Fibroblast of lung (primary cell): Measurements from ENCODE around the gene RMND1. TPM values are rescaled to one million over a fixed set of nuclear protein-coding genes. Genes with fewer than 3 reads are reported as not detected.
A peak's percentile ranks its signal among the peaks of the same experiment; 100 is the strongest.

ENCODE experiments used
- DNase-seq, 2 donors: peaks; one replicate each; pipeline versions ENCODE4 v3.0.0 to v3.0.0-alpha.2; 2010; ENCODE audit warnings: low read depth in 2 of 2
- H2AFZ ChIP-seq: 2 replicates; pipeline ENCODE4 v1.5.1; 2012; ENCODE audit warnings: low read length, control low read depth, inconsistent platforms
- H3K27ac ChIP-seq: 2 replicates; pipeline ENCODE4 v1.5.1; 2011; ENCODE audit warnings: low read length, control low read depth; ENCODE audit not compliant: insufficient read depth
- H3K27me3 ChIP-seq: 2 replicates; pipeline ENCODE4 v1.5.1; 2011; ENCODE audit warnings: mild to moderate bottlenecking, low read length; ENCODE audit not compliant: control insufficient read depth, insufficient read depth
- H3K36me3 ChIP-seq: 2 replicates; pipeline ENCODE4 v1.5.1; 2011; ENCODE audit warnings: low read length; ENCODE audit not compliant: control insufficient read depth, insufficient read depth
- H3K4me1 ChIP-seq: 2 replicates; pipeline ENCODE4 v1.5.1; 2011; ENCODE audit warnings: low read length; ENCODE audit not compliant: control insufficient read depth, insufficient read depth; ENCODE audit errors: extremely low read depth
- H3K4me2 ChIP-seq: 2 replicates; pipeline ENCODE4 v1.5.1; 2011; ENCODE audit warnings: low read length, control low read depth; ENCODE audit not compliant: insufficient read depth; ENCODE audit errors: extremely low read depth
- H3K4me3 ChIP-seq, 4 experiments: fragments of 200-600 bp in 1 of 4; sonication (generic) in 1 of 4; replicated peaks in 1 of 4; 2 replicates each; pipeline ENCODE4 v1.5.1; 2011 to 2016; ENCODE audit warnings: low read length in 4 of 4, low read depth in 3 of 4, mild to moderate bottlenecking in 3 of 4, control low read depth in 2 of 4, inconsistent platforms in 1 of 4, mixed read lengths in 1 of 4; ENCODE audit not compliant: insufficient read depth in 1 of 4; ENCODE audit errors: control extremely low read depth in 1 of 4
- H3K79me2 ChIP-seq: 2 replicates; pipeline ENCODE4 v1.5.1; 2012; ENCODE audit warnings: mild to moderate bottlenecking, low read length, inconsistent platforms; ENCODE audit not compliant: control insufficient read depth, insufficient read depth
- H3K9ac ChIP-seq: 2 replicates; pipeline ENCODE4 v1.5.1; 2011; ENCODE audit warnings: mild to moderate bottlenecking, low read length, control low read depth; ENCODE audit not compliant: insufficient read depth
- H3K9me3 ChIP-seq: 2 replicates; pipeline ENCODE4 v1.5.1; 2012; ENCODE audit warnings: low read depth, low read length; ENCODE audit not compliant: control insufficient read depth, insufficient read depth
- H4K20me1 ChIP-seq: 2 replicates; pipeline ENCODE4 v1.5.1; 2011; ENCODE audit warnings: low read length; ENCODE audit not compliant: control insufficient read depth, insufficient read depth; ENCODE audit errors: extremely low read depth
- EZH2 ChIP-seq: IDR thresholded peaks from 2 replicates; pipeline ENCODE4 v1.5.1; 2012; ENCODE audit warnings: low read length, control low read depth, mild to moderate bottlenecking; ENCODE audit errors: missing control alignments
- polyA plus RNA-seq, 2 donors: library from polyadenylated mRNA; depleted of rRNA in 1 of 2; stranded (reverse) in 1 of 2; unstranded in 1 of 2; fragments of >200 nt; gene quantifications; 2 replicates each; pipeline ENCODE4 v1.2.1, GENCODE V29; 2011 to 2012; ENCODE audit warnings: missing spikeins in 1 of 2
- total RNA-seq: library from RNA; depleted of rRNA; stranded (reverse); fragments of >200 nt; gene quantifications from 2 replicates; pipeline ENCODE4 v1.2.1, GENCODE V29; 2014
- TF ChIP-seq, protein P1 (sequence below), 2 donors: IDR thresholded peaks in 1 of 2; conservative IDR thresholded peaks in 1 of 2; 1 replicate in 1 of 2; 2 replicates in 1 of 2; pipeline ENCODE4 v1.5.1; 2011 to 2012; ENCODE audit warnings: low read length in 2 of 2, control low read depth in 1 of 2, inconsistent platforms in 1 of 2, low read depth in 1 of 2, mild to moderate bottlenecking in 1 of 2

The RMND1 gene
- total and polyA plus RNA-seq, 2 donors (not counting 1 experiment from before 2014, with no cell fraction given): 21.5 to 58.3 TPM

DNA sequence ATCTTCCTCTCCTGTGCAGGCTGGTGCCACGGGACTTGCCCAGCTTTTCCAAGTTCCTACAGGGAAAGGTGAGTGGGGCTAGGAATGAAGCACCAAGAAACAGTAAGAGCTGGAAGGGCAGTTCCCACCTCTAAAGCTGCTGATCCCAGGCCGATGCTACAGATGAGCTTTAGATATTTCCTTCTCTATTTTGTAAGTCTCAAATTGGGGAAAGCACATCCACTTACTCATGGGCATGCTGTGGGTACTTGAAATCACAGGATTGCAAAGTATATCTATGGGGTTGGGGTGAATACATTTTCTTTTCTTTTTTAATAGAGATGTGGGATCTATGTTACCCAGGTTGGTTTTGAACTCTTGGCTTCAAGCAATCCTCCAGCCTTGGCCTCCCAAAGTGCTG lies 63.7 kb downstream of the RMND1 start:
- Histone ChIP-seq H3K4me2 (no peak overlapping the region), H3K4me1 (peaks cover 13% of the 10 kb centered on the region), H3K79me2 (peaks cover 60% of the 10 kb centered on the region), H2AFZ (no peak overlapping the region), H3K9ac (no peak overlapping the region), H3K27me3 (no peaks in the 10 kb centered on the region), H3K36me3 (no peaks in the 10 kb centered on the region), H3K4me3 (no peak overlapping the region), H4K20me1 (peaks cover 3% of the 10 kb centered on the region), H3K27ac (peak overlapping the region; percentile 28), H3K9me3 (no peaks in the 10 kb centered on the region)
- DNase-seq: no peak
- TF ChIP-seq EZH2: no peak
- TF ChIP-seq, protein P1, sequence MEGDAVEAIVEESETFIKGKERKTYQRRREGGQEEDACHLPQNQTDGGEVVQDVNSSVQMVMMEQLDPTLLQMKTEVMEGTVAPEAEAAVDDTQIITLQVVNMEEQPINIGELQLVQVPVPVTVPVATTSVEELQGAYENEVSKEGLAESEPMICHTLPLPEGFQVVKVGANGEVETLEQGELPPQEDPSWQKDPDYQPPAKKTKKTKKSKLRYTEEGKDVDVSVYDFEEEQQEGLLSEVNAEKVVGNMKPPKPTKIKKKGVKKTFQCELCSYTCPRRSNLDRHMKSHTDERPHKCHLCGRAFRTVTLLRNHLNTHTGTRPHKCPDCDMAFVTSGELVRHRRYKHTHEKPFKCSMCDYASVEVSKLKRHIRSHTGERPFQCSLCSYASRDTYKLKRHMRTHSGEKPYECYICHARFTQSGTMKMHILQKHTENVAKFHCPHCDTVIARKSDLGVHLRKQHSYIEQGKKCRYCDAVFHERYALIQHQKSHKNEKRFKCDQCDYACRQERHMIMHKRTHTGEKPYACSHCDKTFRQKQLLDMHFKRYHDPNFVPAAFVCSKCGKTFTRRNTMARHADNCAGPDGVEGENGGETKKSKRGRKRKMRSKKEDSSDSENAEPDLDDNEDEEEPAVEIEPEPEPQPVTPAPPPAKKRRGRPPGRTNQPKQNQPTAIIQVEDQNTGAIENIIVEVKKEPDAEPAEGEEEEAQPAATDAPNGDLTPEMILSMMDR (conservative IDR thresholded peaks at IDR 0.05 in 1 of 2, IDR thresholded peaks at IDR 0.05 in 1 of 2; ENCODE audit: low read depth in 1 of 2, low read length in 2 of 2): no peak

DNA sequence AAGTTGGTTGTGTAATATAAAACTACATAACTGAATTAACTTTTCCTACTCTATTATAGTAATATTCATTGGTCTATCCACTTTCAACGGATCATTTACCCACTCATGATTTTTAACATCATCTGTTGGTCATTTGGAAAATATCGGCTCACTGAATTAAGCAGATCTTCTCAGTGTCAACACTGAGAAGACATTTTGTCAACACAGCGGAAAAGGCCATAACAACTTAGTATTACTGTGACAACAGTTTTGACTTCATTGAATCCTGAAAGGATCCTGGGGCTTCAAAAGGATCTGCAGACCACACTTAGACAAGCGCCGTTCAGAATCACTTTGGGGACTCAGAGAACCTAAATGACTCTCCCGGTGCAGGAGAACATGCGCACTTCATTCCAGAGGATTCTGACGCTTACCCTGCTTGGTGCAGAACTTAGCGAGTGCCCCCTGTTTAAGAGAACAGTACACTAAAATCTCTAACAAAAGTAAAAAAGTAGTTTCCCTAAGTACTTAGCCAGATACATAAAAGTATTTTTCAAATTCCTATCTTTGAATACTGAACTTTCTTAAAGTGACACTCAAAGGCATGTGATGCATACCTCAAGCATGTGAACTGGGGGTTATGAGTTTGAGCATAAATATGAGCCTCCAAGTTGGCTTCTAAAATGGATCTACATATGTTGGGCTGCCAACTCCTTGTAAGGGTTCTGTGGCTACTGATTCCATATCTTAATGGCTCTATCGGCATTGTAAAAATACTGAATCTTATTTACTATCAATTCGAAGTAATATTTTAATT lies 64.6 kb downstream of the RMND1 start:
- Histone ChIP-seq H2AFZ (no peak overlapping the region), H3K4me3 (no peak overlapping the region), H3K27me3 (no peaks in the 10 kb centered on the region), H3K36me3 (no peaks in the 10 kb centered on the region), H3K9me3 (no peaks in the 10 kb centered on the region), H3K4me2 (peak overlapping the region; percentile 28), H3K27ac (peak overlapping the region; percentile 1), H3K4me1 (peaks cover 10% of the 10 kb centered on the region), H4K20me1 (no peaks in the 10 kb centered on the region), H3K79me2 (peaks cover 55% of the 10 kb centered on the region), H3K9ac (no peak overlapping the region)
- TF ChIP-seq, protein P1 (conservative IDR thresholded peaks at IDR 0.05 in 1 of 2, IDR thresholded peaks at IDR 0.05 in 1 of 2; ENCODE audit: low read depth in 1 of 2, low read length in 2 of 2): no peak
- TF ChIP-seq EZH2: no peak
- peak; percentile 45 to 88 for DNase-seq

DNA sequence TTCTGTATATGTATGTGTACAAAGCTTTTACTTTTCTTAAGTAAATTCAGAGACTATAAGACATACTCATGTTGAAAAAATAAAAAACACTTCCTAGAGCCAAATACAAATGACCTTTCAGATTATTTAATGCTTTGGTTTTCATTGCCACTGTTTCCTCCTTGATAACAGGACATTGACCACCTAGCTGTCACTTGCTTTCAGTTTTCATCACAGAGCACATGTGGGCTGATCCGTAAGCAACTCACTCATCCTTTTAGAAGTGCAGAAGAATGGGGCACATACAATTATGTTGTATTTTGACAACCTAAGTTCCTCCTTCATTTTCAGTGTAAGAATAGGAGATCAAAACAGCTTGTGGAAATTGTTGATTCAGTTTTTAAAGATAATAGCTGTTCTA lies 66.7 kb downstream of the RMND1 start:
- H3K9me3 ChIP-seq: no peaks in the 10 kb centered on the region
- no peak overlapping the region for H3K4me3 ChIP-seq
- no peaks in the 10 kb centered on the region for H3K36me3 ChIP-seq
- no peak overlapping the region for H3K9ac ChIP-seq
- H3K4me1 ChIP-seq: peaks cover 10% of the 10 kb centered on the region
- H4K20me1 ChIP-seq: no peaks in the 10 kb centered on the region
- DNase-seq: no peak
- H3K79me2 ChIP-seq: peaks cover 56% of the 10 kb centered on the region
- H2AFZ ChIP-seq: no peak overlapping the region
- TF ChIP-seq EZH2: no peak
- TF ChIP-seq, protein P1 (conservative IDR thresholded peaks at IDR 0.05 in 1 of 2, IDR thresholded peaks at IDR 0.05 in 1 of 2; ENCODE audit: low read depth in 1 of 2, low read length in 2 of 2): no peak
- H3K27me3 ChIP-seq: no peaks in the 10 kb centered on the region
- no peak overlapping the region for H3K4me2 ChIP-seq
- H3K27ac ChIP-seq: no peak overlapping the region
